Choroid plexus epithelial cell (primary cell): ENCODE results near the gene GALNS.

Source experiments
- DNase-seq: peaks from one replicate; pipeline ENCODE4 v3.0.0-alpha.2; 2010; ENCODE audit warnings: low read depth
- H3K4me3 ChIP-seq: 2 replicates; pipeline ENCODE4 v1.5.1; 2011; ENCODE audit warnings: low read depth, mild to moderate bottlenecking, control low read depth, low read length, moderate library complexity
- TF ChIP-seq, protein P1 (sequence below): conservative IDR thresholded peaks from 2 replicates; pipeline ENCODE4 v1.5.1; 2011; ENCODE audit warnings: low read depth, mild to moderate bottlenecking, control low read depth, inconsistent platforms, low read length, moderate library complexity

Gene GALNS

DNA sequence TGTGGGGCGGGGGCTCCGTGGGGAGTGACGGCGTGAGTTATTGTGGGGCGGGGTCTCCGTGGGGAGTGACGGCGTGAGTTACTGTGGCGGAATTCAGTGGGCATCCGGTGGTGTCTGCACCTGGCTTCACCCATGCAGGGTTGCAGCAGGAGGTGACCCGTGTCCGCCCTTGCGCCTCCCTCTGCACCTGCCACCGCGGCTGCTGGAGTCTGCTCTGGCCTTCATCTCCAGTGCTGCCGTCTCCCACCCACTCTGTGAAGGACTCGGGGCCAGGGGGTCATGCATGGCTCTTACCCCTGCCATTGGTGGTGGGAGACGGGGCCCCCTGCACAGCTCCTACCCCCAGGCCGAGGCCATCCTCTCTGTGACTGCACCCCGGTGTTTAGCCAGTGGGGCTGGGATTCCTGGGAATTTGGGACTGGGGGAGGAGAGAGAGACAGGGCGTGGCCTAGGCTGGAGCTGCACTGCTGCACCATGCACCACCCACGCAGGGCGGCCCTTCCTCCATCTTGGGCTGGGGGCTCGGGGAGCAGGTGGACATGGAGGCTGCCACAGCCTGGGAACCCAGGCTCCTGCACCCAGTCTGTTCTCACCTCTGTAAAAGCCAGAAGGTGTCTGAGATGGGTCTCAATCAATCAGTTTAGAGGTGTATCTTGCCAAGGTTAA, 11.0 kb upstream of the GALNS start:
- TF ChIP-seq, protein P1, sequence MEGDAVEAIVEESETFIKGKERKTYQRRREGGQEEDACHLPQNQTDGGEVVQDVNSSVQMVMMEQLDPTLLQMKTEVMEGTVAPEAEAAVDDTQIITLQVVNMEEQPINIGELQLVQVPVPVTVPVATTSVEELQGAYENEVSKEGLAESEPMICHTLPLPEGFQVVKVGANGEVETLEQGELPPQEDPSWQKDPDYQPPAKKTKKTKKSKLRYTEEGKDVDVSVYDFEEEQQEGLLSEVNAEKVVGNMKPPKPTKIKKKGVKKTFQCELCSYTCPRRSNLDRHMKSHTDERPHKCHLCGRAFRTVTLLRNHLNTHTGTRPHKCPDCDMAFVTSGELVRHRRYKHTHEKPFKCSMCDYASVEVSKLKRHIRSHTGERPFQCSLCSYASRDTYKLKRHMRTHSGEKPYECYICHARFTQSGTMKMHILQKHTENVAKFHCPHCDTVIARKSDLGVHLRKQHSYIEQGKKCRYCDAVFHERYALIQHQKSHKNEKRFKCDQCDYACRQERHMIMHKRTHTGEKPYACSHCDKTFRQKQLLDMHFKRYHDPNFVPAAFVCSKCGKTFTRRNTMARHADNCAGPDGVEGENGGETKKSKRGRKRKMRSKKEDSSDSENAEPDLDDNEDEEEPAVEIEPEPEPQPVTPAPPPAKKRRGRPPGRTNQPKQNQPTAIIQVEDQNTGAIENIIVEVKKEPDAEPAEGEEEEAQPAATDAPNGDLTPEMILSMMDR = no peak
- H3K4me3 ChIP-seq = no peak overlapping the region
- DNase-seq = no peak

DNA sequence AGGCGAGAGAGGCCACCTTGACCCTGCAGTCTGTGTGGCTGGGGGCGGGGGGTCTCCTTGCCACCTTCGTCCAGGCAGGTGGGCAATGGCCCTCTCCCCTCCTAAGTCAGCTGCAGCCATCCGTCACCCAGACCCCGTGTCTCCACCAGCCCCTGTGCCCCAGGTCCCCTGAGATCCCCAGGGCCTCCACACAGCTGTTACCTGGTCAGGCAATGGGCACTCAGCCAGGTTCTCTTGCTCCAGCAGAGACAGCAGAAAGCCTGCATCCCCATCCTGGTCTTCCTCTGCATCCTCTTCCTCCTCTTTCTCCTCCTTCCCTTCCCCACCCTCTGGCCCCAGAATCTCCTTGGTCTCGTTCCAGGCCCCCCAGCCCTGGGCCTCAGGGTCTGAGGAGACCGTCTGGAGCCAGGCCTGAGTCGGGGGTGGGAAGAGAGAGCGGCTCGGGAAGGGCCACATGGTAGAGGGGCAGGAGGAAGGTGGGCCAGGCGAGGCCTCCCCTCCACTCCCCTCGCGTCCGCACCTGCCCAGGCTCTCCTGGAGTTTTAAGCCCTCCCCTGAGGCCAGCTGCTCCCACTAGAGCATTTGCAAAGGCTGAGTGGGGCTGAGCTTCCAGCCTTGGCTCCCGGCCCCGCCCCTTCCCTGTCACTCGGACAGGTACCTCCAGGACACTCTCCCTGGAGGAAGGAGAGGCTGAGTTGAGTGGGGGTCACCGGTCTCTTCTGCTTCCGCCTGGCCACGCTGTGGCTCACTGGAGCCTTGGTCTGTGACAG, 9.6 kb upstream of the GALNS start, which contains the start of gene PABPN1L:
PABPN1L (minus strand) TSS at position 510 of the 770 bp plus-strand sequence; CDS start at position 456, 54 bp downstream.
- no peak for DNase-seq
- TF ChIP-seq, protein P1 = no peak
- no peak within 1 kb of the TSS for H3K4me3 ChIP-seq

DNA sequence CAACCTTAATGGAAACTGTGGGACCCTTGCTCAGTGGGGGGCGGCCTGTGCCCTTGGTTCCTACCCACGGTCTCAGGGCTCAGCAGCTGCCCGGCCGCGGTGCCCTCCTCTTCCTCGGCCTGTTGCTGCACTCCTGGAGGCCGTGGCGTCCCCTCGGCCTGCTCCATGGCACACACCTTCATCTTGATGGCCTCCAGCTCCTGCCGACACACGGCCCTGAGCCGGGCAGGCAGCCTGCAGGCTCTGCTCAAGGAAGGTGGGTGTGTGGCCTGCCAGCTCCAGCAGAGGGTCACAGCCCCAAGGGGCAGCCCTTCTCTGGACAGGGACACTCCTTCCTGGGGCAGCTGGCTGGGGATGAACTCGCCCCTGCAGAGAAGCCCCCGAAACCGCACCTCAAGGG, 9.0 kb upstream of the GALNS start:
- no peak for DNase-seq
- TF ChIP-seq, protein P1 = no peak
- no peak overlapping the region for H3K4me3 ChIP-seq

DNA sequence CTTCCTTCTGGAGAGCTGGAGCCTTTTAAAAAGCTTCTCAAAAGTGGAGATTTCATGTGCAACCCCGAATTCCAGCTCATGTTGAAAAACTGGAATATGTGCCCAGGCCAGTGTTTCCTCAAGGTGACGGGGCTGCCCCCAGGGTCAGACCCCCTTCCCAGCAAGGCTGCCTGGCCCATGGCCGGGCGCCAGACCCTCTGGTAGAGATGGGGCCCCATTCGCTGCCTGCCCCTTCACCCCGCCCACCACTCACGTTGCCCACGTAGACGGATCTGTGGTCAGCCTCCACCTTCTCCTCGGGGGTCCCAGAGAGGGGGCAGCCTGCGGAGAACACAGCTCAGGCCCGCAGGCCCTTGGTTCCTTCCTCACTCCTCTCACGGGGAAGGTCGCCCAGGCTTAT, 8.6 kb upstream of the GALNS start:
- TF ChIP-seq, protein P1 = no peak
- no peak for DNase-seq
- H3K4me3 ChIP-seq = no peak overlapping the region

DNA sequence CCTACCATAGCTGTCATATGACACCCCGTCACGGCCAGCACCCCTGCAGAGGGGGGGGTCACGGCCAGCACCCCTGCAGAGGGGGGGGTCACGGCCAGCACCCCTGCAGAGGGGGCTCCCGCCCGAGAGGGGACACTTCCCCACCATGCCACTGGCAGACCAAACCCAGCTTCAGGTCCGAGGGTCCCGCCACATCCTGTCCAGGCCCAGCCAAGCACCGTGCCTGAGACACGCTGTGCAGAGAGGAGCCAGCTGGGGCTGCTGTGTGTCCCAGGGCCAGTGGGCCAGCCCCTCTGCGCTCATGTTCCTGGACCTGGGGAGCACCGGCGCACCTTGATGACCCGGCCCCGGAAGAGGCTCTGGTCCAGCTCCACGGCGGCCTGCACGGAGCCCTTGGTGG, 7.8 kb upstream of the GALNS start:
- no peak for DNase-seq
- TF ChIP-seq, protein P1 = no peak
- no peak overlapping the region for H3K4me3 ChIP-seq

DNA sequence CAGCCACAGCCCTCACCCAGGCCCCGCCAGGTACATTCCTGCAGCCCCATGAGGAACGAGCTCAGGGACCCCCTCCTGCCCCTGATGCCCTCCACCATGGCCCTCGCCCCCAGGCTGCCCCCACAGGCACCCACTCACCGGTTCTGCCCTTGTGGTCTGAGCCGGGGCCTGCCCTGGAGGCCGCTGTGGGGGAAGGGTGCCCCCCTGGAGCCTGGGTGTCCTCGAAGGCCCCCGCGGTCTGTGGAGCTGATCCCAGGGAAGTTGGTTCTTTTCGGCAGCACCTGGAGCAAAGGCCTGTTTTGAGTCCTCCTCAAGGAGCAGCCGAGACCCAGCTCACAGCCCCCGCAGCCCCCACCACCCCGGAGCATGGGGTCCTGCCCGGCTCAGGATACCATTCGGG, 7.4 kb upstream of the GALNS start:
- no peak overlapping the region for H3K4me3 ChIP-seq
- TF ChIP-seq, protein P1 = no peak
- DNase-seq = no peak

DNA sequence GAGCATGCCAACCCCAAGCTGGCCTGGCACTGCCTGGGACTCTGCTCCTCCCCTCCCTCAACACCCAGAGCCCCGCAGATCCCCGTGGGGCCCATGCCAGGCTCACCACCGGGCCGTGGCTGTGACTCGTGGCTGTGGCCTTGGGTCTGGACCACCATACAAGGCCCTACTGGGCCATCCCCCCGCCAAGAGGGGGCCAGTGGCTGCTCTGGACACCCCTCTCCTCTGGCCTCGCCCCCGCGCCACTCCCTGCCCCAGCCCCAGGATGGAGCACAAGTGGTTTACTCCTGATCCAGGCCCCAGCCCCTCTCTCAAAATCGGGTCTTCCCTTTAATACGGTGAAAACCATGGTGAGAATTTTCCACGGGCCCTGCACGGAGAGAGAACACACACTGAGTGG, 6.7 kb upstream of the GALNS start:
- no peak for DNase-seq
- no peak overlapping the region for H3K4me3 ChIP-seq
- TF ChIP-seq, protein P1 = no peak
